OCI-LY3 (cell line): ENCODE data around the gene MPRIP.

Source experiments
- CTCF ChIP-seq: fragments of 200-600, 300-600 bp; sonication (generic); IDR thresholded peaks from 2 replicates; pipeline ENCODE4 v1.5.1; 2014; ENCODE audit warnings: antibody characterized with exemption, low read length, low read depth
- EZH2phosphoT487 ChIP-seq: fragments of 200-600 bp; shearing (Covaris generic); IDR thresholded peaks from 2 replicates; pipeline ENCODE4 v1.6.1; 2018; ENCODE audit warnings: antibody characterized with exemption, mixed run types, low read depth

- TF ChIP-seq CTCF (no peak), EZH2phosphoT487 (no peak)
Measured at GRCh38 chr17:17060001-17060922, 18.0 kb downstream of the MPRIP start.
